ENCODE measurements around the gene HBEGF.

The HBEGF gene

DNA sequence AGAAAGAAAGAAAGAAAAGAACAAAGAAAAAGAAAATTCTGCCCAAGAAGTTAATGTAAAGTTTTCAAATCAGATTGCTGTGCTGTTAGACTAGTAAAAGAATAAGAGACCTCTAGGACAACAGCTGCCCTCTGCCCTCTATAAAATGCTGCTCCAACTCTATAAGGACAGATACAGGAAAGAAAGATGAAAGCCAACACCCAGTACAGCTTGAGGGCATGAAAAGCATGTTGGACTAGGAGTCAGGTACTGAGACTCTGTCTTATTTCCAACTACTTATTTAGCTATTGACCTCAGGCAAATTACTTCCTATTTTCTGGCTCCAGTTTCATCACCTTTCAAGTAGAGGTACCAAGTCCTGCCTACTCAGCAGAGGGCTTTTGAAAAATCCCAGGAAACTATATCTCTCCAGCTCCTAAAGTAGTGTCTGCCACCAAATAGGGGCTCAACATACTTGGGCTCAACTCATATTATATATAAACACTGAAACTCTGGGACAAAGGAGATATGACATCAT lies 5.7 kb downstream of the HBEGF start:
- no peak overlapping the region for H3K4me3 ChIP-seq (ENCODE audit: low read depth, low read length)
- in situ Hi-C loops (cut with HindIII; ENCODE audit: low sequenced_read_pairs) = no loop called here

DNA sequence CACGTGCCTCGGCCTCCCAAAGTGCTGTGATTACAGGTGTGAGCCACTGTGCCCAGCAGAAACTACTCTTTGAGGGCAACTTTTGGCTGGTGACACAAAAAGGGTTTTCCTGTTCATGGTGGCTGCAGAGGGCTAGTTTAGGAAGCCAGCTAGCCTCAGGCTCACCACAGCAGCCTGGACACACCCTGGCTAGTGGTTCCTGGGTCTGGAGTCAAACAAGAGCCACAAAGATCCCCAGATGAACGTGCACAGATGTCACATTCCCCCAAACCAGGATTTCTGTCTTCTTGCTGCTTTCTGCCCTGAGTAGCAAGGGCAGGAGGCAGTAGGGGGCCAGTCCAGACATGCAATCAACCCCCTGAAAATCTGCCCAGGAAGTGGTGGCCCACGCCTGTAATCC lies 6.8 kb downstream of the HBEGF start:
- no peak for TF ChIP-seq CTCF (IDR thresholded peaks at IDR 0.05; ENCODE audit: low read depth, low read length)
- no peak for DNase-seq (ENCODE audit: low read depth, low spot score)
- in situ Hi-C loops (cut with HindIII; ENCODE audit: low sequenced_read_pairs) = no loop called here
- H3K4me3 ChIP-seq (ENCODE audit: low read depth, low read length) = no peak overlapping the region

More for the DNA sequence above, 5.7 kb downstream of the HBEGF start:
- TF ChIP-seq CTCF (IDR thresholded peaks at IDR 0.05; ENCODE audit: low read depth, low read length) = no peak
- no peak for DNase-seq (ENCODE audit: low read depth, low spot score)

- DNase-seq (ENCODE audit: low read depth, low spot score) = no peak
- in situ Hi-C loops (cut with HindIII; ENCODE audit: low sequenced_read_pairs) = no loop called here
- no peak overlapping the region for H3K4me3 ChIP-seq (ENCODE audit: low read depth, low read length)
- TF ChIP-seq CTCF (IDR thresholded peaks at IDR 0.05; ENCODE audit: low read depth, low read length) = no peak
Measured at GRCh38 chr5:140338908-140339307, 7.5 kb downstream of the HBEGF start.

DNA sequence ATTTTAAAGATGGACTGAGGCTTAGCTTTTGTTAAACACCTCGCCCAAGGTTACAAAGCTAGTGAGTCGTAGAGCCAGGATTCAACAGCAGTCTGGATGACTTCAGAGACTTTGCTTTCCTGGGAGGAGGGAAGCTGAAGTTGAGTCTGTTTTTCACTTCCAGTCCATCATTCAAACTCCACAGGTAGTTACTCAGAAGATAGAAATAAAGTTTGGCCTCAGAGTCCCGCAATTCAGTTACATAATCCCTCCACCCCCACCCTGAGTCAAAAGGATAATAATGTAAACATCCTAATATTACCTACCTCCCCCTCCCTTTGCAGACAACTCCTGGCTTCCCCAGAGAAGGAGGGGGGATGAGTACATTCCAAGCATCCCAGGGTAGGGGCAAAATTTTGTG lies 8.1 kb downstream of the HBEGF start:
- in situ Hi-C loops (cut with HindIII; ENCODE audit: low sequenced_read_pairs) = no loop called here
- DNase-seq (ENCODE audit: low read depth, low spot score) = no peak

DNA sequence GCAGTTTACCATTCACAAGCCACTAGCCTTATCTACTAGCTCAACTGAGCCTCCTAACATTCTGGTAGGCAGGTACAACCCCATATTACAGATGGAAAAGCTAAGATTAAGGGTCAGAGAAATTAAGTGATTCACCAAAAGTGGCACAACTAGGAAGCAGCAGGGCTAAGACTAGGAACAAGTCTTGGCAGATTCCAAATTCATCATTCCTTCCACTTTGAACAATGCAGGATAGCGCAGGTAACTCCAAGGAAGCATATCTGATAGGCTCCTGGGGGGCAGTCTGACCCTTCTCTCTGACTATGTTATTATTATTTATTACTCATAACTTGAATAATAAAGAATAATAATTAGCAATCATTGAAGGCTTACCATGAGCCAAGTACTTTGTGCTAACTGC lies 8.5 kb downstream of the HBEGF start:
- TF ChIP-seq CTCF (IDR thresholded peaks at IDR 0.05; ENCODE audit: low read depth, low read length) = no peak
- DNase-seq (ENCODE audit: low read depth, low spot score) = no peak
- in situ Hi-C loops (cut with HindIII; ENCODE audit: low sequenced_read_pairs) = no loop called here
- H3K4me3 ChIP-seq (ENCODE audit: low read depth, low read length) = no peak overlapping the region

More for the DNA sequence above, 8.1 kb downstream of the HBEGF start:
- no peak overlapping the region for H3K4me3 ChIP-seq (ENCODE audit: low read depth, low read length)
- no peak for TF ChIP-seq CTCF (IDR thresholded peaks at IDR 0.05; ENCODE audit: low read depth, low read length)

- in situ Hi-C loops (cut with HindIII; ENCODE audit: low sequenced_read_pairs) = no loop called here
- no peak overlapping the region for H3K4me3 ChIP-seq (ENCODE audit: low read depth, low read length)
- no peak for DNase-seq (ENCODE audit: low read depth, low spot score)
- TF ChIP-seq CTCF (IDR thresholded peaks at IDR 0.05; ENCODE audit: low read depth, low read length) = no peak
Measured at GRCh38 chr5:140336388-140336787, 10.0 kb downstream of the HBEGF start.

DNA sequence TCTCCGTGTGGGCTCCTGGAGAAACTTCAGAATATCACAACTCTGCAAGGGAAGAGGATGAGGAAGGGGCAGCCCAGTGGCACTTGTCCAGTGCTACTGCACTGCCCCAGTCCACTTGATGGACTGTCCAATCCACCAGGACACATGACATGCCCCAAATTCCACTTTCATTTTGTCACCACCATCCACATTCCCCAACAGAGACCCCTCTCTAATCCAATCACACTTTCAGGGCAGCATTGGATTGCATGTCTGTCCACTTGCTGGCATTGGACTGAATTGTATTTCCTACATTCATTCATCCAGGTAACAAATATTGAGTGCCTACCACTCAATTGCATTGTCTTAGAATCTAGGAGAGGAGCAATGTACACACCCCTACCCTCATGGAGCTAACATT lies 14.8 kb downstream of the HBEGF start:
- no peak for DNase-seq (ENCODE audit: low read depth, low spot score)
- in situ Hi-C loops (cut with HindIII; ENCODE audit: low sequenced_read_pairs) = no loop called here
- no peak overlapping the region for H3K4me3 ChIP-seq (ENCODE audit: low read depth, low read length)
- TF ChIP-seq CTCF (IDR thresholded peaks at IDR 0.05; ENCODE audit: low read depth, low read length) = no peak
